Stimulated activated CD4-positive, alpha-beta T cell treated with anti-CD3 and anti-CD28 coated beads, Interleukin-1b, Interleukin-23, amount 100 ng/mL, for 24 hours (primary cell): Measurements from ENCODE around the gene EDN2.

Source experiments
- DNase-seq, 4 experiments: peaks; one replicate each; pipeline ENCODE4 v3.0.0-alpha.2; 2020; ENCODE audit warnings: low read depth in 4 of 4, low spot score in 1 of 4

The EDN2 gene

DNA sequence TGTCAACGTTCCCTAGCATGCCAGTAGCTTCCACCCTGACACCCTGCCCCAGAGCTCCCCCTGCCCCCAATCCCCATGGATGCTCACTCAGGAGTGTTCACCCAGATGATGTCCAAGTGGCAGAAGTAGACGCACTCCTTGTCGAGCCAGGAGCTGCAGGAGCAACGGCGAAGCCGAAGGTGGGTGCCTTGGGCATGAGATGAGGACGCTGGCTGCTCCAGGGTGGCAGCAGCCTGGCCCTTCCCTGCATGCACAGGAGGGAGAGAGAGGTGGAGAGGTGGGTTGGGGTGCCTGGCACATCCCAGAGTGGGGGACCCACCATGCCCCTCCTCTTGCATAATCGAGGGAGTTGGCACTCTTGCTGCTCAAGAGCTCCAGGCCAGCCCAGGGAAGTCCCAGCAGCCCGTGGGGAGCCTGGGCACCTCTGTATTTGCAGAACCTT is 502 bp downstream of the EDN2 start:
- no peak for DNase-seq

DNA sequence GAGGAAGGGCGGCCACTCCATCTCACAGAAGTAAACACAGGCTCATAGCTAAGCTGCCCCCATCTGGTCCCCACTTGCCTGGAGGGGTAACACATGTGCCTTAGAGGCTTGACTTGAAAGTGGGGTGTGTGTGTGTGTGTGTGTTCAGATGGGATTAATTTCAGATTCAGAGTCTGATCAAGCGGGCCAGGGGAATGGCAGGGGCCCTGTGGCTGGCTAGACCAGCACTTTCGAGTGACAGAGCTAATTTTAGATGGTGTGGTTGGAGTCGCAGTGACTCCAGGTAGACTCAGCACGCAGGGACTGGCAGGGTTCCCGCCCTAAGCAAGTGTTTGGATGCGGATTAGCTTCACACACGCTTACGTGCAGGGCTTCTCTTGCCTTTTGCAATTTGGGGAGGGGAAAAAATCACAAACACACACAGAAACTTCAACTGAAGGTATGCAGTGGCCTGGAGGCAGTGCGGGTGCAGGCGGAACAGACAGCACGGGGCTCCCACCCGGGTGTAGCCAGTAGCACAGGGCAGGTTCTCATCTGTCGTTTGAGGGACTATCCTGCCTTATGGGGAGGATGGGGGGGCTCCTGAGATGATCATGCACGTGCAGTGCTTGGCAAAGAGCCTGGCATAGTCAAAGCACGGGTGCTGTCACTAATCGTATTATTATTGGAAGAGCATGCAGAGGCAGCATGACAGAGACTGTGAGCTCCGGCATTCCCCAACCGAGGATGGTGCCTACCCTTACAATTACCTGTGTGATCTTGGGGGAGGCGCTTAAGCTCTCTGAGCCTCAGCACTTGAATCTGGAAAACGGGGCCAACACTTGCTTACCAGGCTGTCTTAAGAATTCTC is 1.3 kb downstream of the EDN2 start:
- no peak for DNase-seq

DNA sequence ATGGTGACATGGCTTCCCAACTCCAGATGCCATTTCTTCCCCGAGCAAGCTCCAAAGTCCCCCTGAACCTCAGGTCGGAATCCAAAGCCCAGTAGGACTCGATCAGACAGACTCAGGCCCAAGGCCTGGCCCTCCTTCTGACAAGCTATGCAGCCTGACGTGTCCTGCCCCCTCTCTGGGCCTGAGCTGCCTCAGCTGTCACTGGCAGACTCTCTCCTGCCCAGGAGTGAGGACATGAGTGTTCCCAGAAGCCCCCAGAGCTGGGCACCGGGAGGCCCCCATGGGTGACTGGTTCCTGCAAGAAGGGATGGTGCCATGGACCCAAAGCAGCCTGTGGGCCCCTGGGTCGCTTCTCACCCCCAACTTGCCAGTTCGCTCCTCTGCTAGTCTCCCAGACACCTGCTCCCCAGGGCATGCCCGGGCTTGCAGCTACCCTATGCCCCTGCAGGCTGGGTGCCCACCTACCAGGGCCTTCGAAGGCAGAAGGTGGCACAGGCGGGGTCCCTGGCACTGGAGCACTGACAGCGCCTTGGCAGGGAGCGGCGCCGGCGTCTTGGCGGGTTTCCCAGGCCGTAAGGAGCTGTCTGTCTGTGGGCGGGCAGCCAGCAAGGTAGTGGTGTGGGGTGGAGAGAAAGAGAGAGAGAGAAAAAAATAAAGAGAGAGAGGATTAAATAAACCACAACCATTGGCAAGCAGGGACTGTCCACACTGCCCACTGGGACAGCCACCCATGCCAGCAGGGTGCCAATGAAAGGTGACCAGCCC is 2.3 kb downstream of the EDN2 start:
- DNase-seq = no peak

DNA sequence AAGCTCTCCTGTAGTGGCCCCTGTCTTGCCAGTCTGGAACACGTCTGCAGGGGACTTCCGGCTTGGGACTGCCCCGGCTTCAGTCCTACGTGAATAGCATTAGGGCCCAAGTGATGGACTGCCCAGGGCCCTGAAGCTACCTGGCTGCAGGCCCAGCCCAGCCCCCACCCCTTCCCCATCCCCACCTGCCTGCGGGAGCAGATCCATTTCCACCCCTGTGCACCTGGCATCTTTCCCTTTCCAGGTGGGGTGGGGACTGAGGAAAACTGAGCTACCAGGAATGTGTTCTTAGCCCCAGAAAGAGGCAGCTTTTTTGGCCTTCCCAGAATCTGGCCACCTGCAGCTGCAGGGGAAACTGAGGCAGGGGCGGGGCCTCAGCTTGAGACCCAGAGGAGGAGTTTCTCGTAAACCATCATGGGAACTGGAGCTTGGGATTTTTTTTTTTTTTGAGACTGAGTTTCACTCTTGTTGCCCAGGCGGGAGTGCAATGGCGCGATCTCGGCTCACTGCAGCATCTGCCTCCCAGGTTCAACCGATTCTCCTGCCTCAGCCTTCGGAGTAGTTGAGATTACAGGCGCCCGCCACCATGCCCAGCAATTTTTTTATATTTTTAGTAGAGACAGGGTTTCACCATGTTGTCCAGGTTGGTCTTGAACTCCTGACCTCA is 3.2 kb downstream of the EDN2 start:
- no peak for DNase-seq

DNA sequence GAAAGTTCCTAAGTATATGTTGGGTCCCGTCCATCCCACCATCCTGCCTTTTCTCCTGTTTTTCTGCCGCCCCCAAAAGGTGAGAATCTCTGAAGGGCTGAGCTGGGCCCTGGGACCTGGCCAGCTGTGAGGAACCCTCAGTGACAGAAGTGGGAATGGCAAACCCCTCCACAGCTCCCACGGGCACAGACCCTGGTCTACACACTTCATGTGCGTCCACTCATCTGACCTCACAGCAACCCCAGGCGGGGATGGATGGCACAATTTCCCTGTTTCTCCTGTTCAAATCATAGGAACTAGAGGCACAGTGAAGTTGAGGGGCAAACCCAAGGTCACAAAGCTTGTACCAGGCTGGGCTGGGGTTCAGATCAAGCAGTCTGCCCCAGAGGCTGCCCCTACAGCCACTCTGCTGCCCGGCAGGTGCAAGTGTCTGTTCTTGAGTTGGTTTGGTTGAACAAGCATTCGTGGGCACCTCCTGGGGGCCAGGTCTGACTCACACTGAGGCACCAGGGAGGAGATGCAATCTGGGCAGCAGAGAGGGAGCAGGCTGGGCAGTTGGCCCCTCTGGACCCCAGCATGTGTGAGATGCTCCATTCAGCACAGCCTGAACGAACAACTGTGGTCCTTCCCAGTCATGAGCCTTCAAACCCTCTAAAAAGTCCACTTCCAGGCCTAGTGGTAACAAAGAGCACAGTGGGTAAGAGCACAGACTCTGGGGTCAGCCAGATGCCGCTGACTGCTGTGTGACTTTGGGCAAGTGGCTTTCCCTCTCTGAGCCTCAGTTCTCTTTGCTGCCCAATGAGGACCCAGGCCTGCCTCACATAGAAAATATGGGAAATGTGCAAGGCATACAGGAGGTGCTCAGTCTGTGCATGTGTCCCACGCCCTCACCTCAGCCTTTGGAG is 4.0 kb downstream of the EDN2 start:
- DNase-seq = no peak

DNA sequence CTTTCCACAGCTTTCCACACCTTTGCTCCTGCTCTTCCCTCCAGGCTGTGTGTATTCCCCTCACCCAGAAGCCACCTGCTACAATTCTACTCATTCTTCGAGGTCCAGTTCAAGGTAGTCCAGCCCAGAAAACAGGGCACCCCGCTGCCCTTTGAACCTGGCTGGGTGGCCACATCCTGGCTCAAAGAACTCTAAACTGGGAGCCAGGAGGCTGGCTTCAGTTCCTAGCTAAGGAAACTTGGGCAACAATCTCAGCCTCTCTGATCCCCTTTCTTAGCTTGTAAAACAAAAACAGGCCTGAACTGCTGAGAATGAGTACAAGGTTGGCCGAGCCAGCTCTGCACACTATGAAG is 4.7 kb downstream of the EDN2 start:
- DNase-seq = no peak

DNA sequence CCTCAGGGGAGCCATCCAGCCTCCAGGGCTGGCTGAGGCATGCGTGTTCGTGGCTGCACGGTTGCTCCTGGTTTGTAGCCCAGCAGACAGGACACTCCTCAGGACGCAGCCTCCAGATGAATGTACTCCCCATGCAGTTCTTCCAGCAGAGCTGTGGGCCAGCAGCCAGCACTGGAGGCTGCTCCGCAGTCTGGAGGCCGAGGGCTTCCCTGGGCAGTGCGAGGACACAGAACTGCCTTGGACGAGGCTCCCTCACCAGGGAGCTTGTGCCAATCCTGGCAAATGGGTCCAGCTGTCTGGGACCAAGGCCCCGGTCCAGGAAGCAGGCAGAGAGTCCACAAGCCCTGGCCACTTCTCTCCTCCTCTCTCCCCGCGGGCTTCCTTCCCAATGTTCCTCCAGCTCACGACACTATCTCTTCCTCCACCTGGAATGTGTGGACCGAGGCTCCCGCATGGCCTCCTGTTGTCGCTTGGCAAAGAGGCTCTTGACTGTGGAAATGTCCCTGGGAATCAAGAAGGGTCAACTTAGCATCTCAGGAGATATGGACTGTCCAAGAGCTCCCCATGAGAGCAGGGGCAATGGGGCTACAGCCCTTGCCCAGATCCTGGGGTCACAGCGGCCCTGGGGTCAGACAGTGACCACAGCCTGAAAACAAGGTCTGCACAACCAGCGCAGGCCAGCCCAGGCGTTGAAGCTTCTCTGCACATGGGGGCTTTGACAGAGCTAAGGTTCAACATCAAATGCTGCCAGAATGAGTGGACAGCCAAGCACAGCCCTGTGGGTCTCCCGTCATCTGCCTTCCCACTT is 5.3 kb downstream of the EDN2 start:
- DNase-seq = no peak

DNA sequence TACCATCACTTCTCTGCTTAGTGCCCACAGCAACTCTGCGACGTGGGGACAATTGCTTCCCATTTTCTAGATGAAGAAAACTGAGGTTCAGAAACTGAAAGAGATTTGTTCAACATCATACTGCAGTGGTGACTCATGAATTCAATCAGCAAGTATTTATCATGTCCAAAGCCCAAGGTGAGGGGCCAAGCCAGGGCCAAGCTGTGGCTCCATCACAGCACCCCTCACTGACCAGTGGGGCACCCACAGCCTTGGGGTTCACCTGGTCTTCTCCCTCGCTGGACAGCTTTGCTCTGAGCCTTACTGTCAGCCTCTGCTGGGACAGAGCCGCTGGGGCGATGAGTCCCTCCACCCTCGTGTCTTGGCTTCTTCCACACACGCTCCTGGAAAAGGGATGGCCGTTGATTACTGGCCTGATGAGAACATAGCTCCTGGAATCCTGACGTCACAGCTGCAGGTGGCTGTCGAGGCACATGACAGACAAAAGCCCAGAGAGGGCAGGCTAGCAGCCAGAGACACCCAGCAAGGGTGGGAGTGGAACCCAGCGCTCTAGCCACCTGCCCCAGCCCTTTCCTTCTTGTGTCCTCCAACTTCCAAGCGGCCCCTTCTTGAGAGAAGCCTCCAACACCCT is 6.2 kb downstream of the EDN2 start:
- DNase-seq = no peak

DNA sequence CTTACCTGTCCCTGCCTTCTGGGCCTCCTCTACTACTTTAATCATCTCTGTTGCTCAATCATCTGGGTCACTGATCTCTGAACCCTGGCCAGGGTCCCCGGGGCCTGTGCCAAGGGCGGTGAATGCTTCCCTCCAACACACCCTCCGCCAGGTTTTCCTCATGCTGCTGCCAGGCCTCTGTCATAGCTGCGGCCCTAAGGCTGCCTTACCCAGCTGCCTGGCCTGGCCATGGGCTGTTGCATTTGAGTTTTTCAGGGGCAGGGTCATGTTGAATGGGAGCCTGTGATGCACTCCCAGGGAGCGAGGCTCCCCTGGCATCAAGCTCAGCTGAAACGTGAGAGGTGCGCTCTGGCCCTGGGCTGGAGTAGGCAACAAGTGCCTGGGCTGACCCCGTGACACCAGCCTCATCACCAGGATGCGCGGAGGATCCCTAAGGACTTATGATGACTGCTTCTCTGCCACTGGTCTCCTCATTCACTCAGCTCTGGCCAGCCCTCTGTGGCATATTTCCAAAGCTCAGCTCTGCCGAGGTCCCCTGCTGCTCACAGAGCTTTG is 7.6 kb downstream of the EDN2 start:
- no peak for DNase-seq

DNA sequence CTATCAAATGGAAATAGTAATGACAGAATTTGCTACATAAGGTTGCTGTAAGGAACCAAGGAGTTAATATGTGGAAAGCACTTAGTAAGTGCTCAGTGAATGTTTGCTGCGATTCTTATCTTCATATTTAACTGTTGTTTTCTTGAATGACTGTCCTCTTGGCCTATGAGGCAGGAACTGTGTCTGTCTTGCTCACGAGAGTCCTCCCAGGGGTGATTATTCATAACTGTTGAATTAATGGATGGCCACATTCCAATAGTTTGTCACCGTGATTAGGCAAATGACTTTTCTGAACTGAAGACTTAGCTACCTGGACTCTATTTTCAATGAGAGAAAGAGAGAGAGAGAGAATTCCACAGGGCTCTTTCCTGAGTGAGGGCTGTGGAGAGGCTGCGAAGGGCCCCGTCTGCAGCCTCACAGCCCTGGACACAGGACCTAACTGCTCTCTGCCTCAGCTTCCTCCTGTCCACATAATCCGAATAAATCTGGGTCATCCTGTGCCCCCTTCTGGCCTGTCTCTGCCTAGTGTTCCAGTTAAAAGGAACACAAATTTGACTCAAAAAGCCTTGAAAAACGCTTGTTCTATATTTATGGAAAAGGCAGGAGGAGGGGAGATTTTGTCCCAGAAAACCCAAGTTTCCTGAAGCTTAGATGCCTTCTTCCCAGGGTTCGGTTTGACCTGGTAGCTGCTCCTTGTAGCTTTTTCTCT is 8.5 kb downstream of the EDN2 start:
- DNase-seq = no peak

DNA sequence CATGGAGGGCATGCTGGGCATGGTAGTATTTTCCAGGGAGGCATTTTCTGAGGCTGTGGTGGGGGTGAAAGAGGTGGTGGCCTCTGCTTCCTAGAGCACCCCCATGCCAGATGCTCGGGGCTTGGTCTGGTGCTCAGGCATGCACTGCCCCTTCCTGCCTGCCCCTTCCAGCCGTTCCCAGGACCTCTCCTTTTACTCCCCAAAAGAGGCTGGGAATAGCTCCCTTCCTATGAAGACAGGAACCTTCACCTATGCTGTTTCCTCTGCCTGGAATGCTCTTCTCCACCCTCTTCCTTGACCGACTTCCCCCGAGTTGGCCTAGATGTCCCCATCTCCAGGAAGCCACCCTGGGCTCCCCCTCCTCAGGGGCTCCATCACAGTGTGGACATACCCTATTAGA is 9.1 kb downstream of the EDN2 start:
- DNase-seq = no peak

DNA sequence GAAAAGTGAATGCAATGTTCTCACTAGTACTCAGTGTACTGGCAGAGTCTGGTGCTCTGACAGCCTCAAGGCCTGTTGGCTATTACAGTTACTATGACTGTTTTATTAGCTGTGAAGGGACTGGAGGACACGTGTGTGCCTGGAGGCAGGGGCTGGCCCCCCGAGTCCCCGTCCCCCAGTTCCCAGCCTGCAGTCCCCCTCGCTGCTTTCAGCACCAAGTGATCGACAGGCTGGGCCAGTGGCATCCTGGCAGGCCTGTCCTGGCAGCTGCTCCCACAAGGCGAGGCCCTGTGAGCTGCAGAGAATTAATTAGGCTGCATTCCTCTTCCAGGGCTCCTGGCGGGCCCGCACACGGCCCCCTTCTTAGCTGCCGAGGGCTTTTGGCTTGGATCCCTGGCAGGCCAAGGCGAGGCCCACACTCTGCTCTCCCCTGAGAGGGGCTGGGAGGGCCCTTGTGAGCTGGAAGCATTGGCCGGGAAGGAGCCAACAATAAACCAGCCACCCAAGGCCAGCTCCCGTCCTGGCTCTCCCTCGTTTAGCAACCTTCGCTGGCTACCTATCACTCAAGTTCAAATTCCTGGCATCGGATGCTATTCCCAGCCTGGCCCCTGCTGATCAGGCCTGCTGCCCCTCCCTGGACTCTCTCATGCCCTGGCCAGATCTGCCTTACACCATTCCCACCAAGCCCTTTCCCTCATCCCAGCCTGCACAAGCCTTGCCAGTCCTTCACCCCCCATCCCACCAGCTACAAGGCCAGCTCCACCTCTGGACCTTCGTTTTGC is 9.8 kb downstream of the EDN2 start:
- no peak for DNase-seq

DNA sequence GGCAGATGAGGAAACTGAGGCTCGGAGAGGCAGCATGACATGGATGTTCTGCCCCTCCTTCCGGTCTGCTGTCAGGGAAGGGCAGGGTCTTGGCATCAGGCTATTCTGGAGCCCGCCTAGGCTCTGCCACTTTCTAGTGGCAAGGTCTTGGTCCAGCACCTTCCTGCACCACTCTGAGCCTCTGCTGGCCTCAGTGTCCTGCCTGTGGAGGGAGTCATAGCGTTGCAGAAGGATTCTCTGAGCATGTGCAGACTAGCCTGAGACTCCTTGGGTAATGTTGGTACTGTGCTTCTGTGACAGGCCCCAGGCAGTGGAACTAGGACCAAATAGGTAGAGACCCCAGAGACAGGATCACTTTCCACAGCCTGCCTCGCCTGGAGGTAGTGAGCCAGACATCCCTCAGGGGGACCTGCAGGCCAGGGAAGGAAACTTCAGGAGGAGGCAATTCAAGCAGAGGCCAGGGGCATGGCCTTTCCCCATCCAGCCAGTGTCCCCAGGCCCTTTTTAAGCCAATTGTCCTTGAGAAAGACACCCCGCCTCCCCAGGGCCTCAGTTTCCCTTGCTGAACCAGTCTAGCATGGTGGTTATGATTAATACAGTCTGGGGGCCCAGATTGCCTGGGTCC is 10.6 kb downstream of the EDN2 start:
- no peak for DNase-seq

DNA sequence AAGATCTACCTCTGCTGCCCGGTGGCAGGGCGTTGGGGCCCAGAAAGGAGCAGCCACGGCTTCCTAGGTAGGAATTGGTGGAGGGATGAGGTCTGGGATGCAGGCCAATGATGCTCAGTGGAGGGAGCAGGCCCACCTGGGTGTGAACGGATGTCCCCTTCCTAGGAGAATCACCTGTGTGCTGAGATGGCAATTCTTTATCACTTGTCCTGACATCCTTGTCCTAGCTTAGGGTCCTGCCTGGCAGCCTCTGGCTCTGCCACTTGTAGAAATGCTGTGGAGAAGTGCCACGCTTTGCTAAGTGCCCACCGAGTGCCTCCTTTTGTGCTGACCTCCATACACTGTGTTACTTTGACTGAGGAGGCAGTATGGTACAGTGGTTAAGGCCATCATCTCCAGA is 12.8 kb downstream of the EDN2 start:
- no peak for DNase-seq

DNA sequence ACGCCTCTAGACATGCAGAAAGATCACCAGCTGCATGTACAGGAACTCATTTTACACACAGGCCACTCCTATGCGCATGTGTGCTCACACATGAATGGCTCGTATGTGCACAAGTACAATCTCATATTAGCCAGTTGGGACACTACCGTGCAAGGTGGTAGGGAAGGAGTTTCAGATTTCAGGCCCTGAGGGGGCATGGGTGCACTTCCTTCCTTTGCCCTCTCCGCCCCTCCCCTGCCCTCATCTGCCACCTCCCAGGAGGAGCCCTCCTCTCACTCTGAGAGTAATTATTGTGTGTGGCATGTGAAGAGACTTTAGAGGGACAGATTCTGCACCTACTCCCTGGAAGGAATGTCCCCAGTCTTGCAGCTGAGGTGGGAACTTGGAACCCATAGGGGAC is 14.8 kb downstream of the EDN2 start:
- no peak for DNase-seq

DNA sequence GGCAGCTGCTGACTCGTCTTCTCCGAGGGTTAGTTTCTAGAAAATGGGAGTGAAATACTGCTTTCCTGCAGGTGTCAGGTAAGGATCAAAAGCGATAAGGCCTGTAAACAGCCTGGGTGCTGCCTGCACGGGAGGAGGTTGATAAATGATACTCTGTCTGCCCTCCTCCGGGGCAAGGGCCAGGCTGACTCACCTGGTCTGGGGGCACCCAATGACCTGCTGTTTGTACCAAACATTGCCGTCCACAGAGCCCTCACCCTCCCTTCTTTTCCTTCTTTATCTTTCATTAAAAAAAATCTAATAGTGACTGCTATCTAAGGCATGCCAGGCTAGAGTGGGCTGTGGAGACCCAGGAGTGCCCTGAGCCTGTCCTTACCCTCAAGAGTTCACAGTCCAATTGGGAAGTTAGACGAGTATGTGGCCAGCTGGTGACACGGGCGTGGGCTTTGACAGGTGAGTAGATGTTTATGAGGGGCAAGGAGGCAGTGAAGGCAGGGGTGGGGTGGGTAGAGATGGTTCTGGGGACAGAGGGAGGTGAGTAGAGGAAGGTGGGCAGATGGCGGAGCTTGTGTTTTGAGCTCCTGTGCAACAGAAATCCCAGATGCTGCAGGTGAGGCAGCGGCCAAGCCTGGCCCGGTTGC is 16.2 kb downstream of the EDN2 start:
- no peak for DNase-seq

DNA sequence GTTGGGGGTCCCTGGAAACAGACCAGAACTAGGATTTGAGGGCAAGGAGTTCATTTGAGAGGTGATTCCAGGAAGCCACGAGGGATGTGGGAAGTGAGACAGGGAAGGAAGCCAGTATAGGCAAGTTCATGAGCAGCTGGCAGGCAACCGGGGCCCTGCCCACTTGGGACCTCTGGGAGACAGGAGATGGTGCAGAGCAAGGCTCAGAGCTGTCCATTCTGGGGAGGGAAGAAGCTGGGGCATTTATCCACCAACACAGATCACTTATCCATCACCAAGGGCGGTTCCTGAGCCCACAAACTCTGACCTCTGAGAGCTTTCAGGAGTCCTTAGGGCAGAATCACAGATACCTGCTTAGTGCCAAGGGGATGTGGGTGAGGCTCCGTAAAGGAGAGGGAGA is 16.8 kb downstream of the EDN2 start:
- no peak for DNase-seq
